IMR-90 (cell line): ENCODE results near the gene PKIG. TPM values are rescaled to one million over a fixed set of nuclear protein-coding genes. Genes with fewer than 3 reads are reported as not detected.

ENCODE experiments used
- ATAC-seq: fragments of 200-7000 bp; cut with Tn5 transposase; 2 replicates; pipeline ENCODE4 v1.9.1; 2020; ENCODE audit warnings: low read depth, mild to moderate bottlenecking, moderate library complexity
- BruUV-seq: library from RNA; stranded (reverse); fragments of 400-500 nt; replicated peaks from 2 replicates; lab custom pipeline; 2021; lab: Mats Ljungman, UMichigan
- CTCF ChIA-PET: fragments of 300-600 bp; formaldehyde crosslinking; extraction: SDS; loops from one replicate; lab custom pipeline; 2021; ENCODE audit warnings: antibody characterized with exemption; lab: Yijun Ruan, JAX
- POLR2A ChIA-PET: fragments of 300-600 bp; sonication (Branson Sonifier 250); formaldehyde crosslinking; loops from one replicate; lab custom pipeline; 2022; ENCODE audit warnings: antibody characterized with exemption; ENCODE audit not compliant: unreplicated experiment; lab: Charles Lee
- DNase-seq: peaks from one replicate; pipeline ENCODE4 v3.0.0; 2013
- H2AFZ ChIP-seq: replicated peaks from 2 replicates; pipeline ENCODE3; 2013; ENCODE audit warnings: low read length, mild to moderate bottlenecking; ENCODE audit not compliant: poor library complexity
- H2AK5ac ChIP-seq: 2 replicates; pipeline ENCODE4 v1.6.1; 2013; ENCODE audit warnings: low read depth, low read length, inconsistent platforms
- H2AK9ac ChIP-seq: replicated peaks from 2 replicates; pipeline ENCODE3; 2013; ENCODE audit warnings: mild to moderate bottlenecking, low read depth, low read length, moderate library complexity; ENCODE audit not compliant: poor library complexity
- H2BK120ac ChIP-seq: 2 replicates; pipeline ENCODE4 v1.6.1; 2013; ENCODE audit warnings: low read depth, low read length, inconsistent platforms
- H2BK15ac ChIP-seq: 3 replicates; pipeline ENCODE4 v1.6.1; 2013; ENCODE audit warnings: low read depth, low read length, inconsistent platforms
- H2BK20ac ChIP-seq: 2 replicates; pipeline ENCODE4 v1.6.1; 2013; ENCODE audit warnings: low read depth, mild to moderate bottlenecking, inconsistent platforms, low read length, moderate library complexity
- H2BK5ac ChIP-seq: 2 replicates; pipeline ENCODE4 v1.6.1; 2013; ENCODE audit warnings: mild to moderate bottlenecking, low read depth, low read length, inconsistent platforms; ENCODE audit not compliant: poor library complexity, severe bottlenecking
- H3K14ac ChIP-seq: replicated peaks from 2 replicates; pipeline ENCODE4 v1.6.1; 2013; ENCODE audit warnings: low read depth, low read length, inconsistent platforms
- H3K18ac ChIP-seq: 2 replicates; pipeline ENCODE4 v1.6.1; 2013; ENCODE audit warnings: low read depth, low read length, control low read depth
- H3K23ac ChIP-seq: 2 replicates; pipeline ENCODE4 v1.6.1; 2013; ENCODE audit warnings: low read depth, low read length, inconsistent platforms
- H3K27ac ChIP-seq: 2 replicates; pipeline ENCODE4 v1.5.1; 2013; ENCODE audit warnings: mild to moderate bottlenecking, control low read depth, low read length; ENCODE audit not compliant: insufficient read depth
- H3K27me3 ChIP-seq: 2 replicates; pipeline ENCODE4 v1.6.1; 2013; ENCODE audit warnings: low read length; ENCODE audit not compliant: control insufficient read depth, insufficient read depth
- H3K36me3 ChIP-seq: 2 replicates; pipeline ENCODE4 v1.6.1; 2013; ENCODE audit warnings: low read length, mixed read lengths; ENCODE audit not compliant: control insufficient read depth, insufficient read depth
- H3K4ac ChIP-seq: 2 replicates; pipeline ENCODE4 v1.6.1; 2013; ENCODE audit warnings: low read depth, low read length, inconsistent platforms
- H3K4me1 ChIP-seq: 2 replicates; pipeline ENCODE4 v1.6.1; 2013; ENCODE audit warnings: low read length, mixed read lengths; ENCODE audit not compliant: control insufficient read depth, insufficient read depth
- H3K4me2 ChIP-seq: 2 replicates; pipeline ENCODE4 v1.6.1; 2013; ENCODE audit warnings: low read depth, mild to moderate bottlenecking, control low read depth, low read length, moderate library complexity
- H3K4me3 ChIP-seq: 2 replicates; pipeline ENCODE4 v1.5.1; 2013; ENCODE audit warnings: low read depth, mild to moderate bottlenecking, control low read depth, low read length, moderate library complexity; ENCODE audit not compliant: insufficient read depth
- H3K56ac ChIP-seq: 2 replicates; pipeline ENCODE4 v1.6.1; 2013; ENCODE audit warnings: low read length, inconsistent platforms; ENCODE audit not compliant: insufficient read depth; ENCODE audit errors: extremely low read depth
- H3K79me1 ChIP-seq, 2 experiments: 2 replicates each; pipeline ENCODE4 v1.6.1; 2013; ENCODE audit warnings: low read length in 2 of 2, inconsistent platforms in 1 of 2, low read depth in 1 of 2
- H3K9ac ChIP-seq: 2 replicates; pipeline ENCODE4 v1.6.1; 2013; ENCODE audit warnings: low read depth, low read length, control low read depth
- H3K9me1 ChIP-seq: 2 replicates; pipeline ENCODE4 v1.6.1; 2013; ENCODE audit warnings: low read length, inconsistent platforms; ENCODE audit not compliant: insufficient read depth
- H3K9me3 ChIP-seq: 2 replicates; pipeline ENCODE4 v1.6.1; 2013; ENCODE audit warnings: low read length; ENCODE audit not compliant: control insufficient read depth, insufficient read depth
- H4K20me1 ChIP-seq: 2 replicates; pipeline ENCODE4 v1.6.1; 2013; ENCODE audit warnings: low read length, inconsistent platforms; ENCODE audit not compliant: insufficient read depth
- H4K5ac ChIP-seq: 2 replicates; pipeline ENCODE4 v1.6.1; 2013; ENCODE audit warnings: mild to moderate bottlenecking, low read depth, low read length, control low read depth
- H4K8ac ChIP-seq, 2 experiments: 2 replicates each; pipeline ENCODE4 v1.6.1; 2013; ENCODE audit warnings: low read depth in 2 of 2, low read length in 2 of 2, control low read depth in 1 of 2, inconsistent platforms in 1 of 2
- H4K91ac ChIP-seq: 2 replicates; pipeline ENCODE4 v1.6.1; 2013; ENCODE audit warnings: low read depth, low read length, inconsistent platforms; ENCODE audit not compliant: insufficient read depth
- BHLHE40 ChIP-seq: fragments of 150-350 bp; IDR thresholded peaks from 2 replicates; pipeline ENCODE4 v1.6.1; 2016; ENCODE audit warnings: mild to moderate bottlenecking, low read depth, low read length
- CEBPB ChIP-seq: IDR thresholded peaks from 2 replicates; pipeline ENCODE4 v1.6.1; 2012; ENCODE audit warnings: low read depth, low read length, improper control_type of control experiment
- CHD1 ChIP-seq: IDR thresholded peaks from 2 replicates; pipeline ENCODE4 v1.6.1; 2012; ENCODE audit warnings: low read depth, low read length, improper control_type of control experiment
- CTCF ChIP-seq: conservative IDR thresholded peaks from 2 replicates; pipeline ENCODE4 v1.5.1; 2012; ENCODE audit warnings: mild to moderate bottlenecking, low read depth, low read length, improper control_type of control experiment
- ELK1 ChIP-seq: fragments of 150-350 bp; IDR thresholded peaks from 2 replicates; pipeline ENCODE4 v1.6.1; 2016; ENCODE audit warnings: low read depth, mild to moderate bottlenecking, low read length, moderate library complexity, borderline replicate concordance
- FOS ChIP-seq: fragments of 150-350 bp; IDR thresholded peaks from 2 replicates; pipeline ENCODE4 v1.6.1; 2016; ENCODE audit warnings: low read depth, low read length
- MAFK ChIP-seq: IDR thresholded peaks from 2 replicates; pipeline ENCODE4 v1.6.1; 2012; ENCODE audit warnings: low read depth, low read length, improper control_type of control experiment
- MAZ ChIP-seq: IDR thresholded peaks from 2 replicates; pipeline ENCODE4 v1.6.1; 2012; ENCODE audit warnings: low read depth, mild to moderate bottlenecking, low read length, improper control_type of control experiment, moderate library complexity, borderline replicate concordance
- MXI1 ChIP-seq: IDR thresholded peaks from 2 replicates; pipeline ENCODE4 v1.6.1; 2012; ENCODE audit warnings: low read depth, mild to moderate bottlenecking, low read length, moderate library complexity, borderline replicate concordance
- NFE2L2 ChIP-seq: fragments of 150-350 bp; IDR thresholded peaks from 2 replicates; pipeline ENCODE4 v1.6.1; 2016; ENCODE audit warnings: low read depth, mild to moderate bottlenecking, low read length
- POLR2A ChIP-seq: IDR thresholded peaks from 2 replicates; pipeline ENCODE4 v1.6.1; 2012; ENCODE audit warnings: mild to moderate bottlenecking, low read depth, low read length
- RAD21 ChIP-seq: IDR thresholded peaks from 2 replicates; pipeline ENCODE4 v1.6.1; 2012; ENCODE audit warnings: low read length, improper control_type of control experiment
- RCOR1 ChIP-seq: IDR thresholded peaks from 2 replicates; pipeline ENCODE4 v1.6.1; 2012; ENCODE audit warnings: mild to moderate bottlenecking, low read length, improper control_type of control experiment; ENCODE audit not compliant: insufficient replicate concordance
- RFX5 ChIP-seq: IDR thresholded peaks from 2 replicates; pipeline ENCODE4 v1.8.0; 2012; ENCODE audit warnings: low read depth, mild to moderate bottlenecking, low read length, moderate library complexity
- SMC3 ChIP-seq: fragments of 150-350 bp; IDR thresholded peaks from 2 replicates; pipeline ENCODE4 v1.6.1; 2016; ENCODE audit warnings: low read depth, mild to moderate bottlenecking, antibody characterized with exemption, low read length, moderate library complexity
- USF2 ChIP-seq: fragments of 150-350 bp; IDR thresholded peaks from 2 replicates; pipeline ENCODE4 v1.6.1; 2017; ENCODE audit warnings: mild to moderate bottlenecking, antibody characterized with exemption, low read length, low read depth
- WGBS, 2 experiments: methylation state at CpG; one replicate each; pipeline versions ENCODE4 v1.1.5 to v1.1.7; 2013; ENCODE audit warnings: missing lambda C conversion rate in 2 of 2; ENCODE audit not compliant: insufficient read length in 1 of 2; ENCODE audit errors: extremely low coverage in 2 of 2; 5-methylcytosine and 5-hydroxymethylcytosine counted together
- dilution Hi-C: fragments of 300-500 bp; cut with HindIII; formaldehyde crosslinking; loops from one replicate; pipeline ENCODE4 v1.14.3; 2018; ENCODE audit warnings: low sequenced_read_pairs; ENCODE audit not compliant: unreplicated experiment
- in situ Hi-C: fragments of 300-500 bp; cut with MboI; formaldehyde crosslinking; loops from 3 replicates; pipeline ENCODE4 v1.14.3; 2019; ENCODE audit warnings: low sequenced_read_pairs, inconsistent platforms, mixed read lengths
- intact Hi-C: fragments of 100-400 bp; cut with micrococcal nuclease; formaldehyde crosslinking; loops from 2 replicates; pipeline ENCODE4 v1.10.0; 2022
- polyA plus RNA-seq, 3 experiments: library from polyadenylated mRNA; depleted of rRNA; stranded (reverse); fragments of >200 nt; gene quantifications; 2 replicates each; pipeline ENCODE4 v1.2.3, GENCODE V29; 2012; ENCODE audit warnings: low replicate concordance in 1 of 3
- total RNA-seq: library from RNA; depleted of rRNA; stranded (reverse); fragments of >200 nt; gene quantifications from 2 replicates; pipeline ENCODE4 v1.2.3, GENCODE V29; 2012

The PKIG gene
- total and polyA plus RNA-seq, 2 of the 4 experiments (the other 2 are of a cell fraction) = 78.3 to 89.6 TPM

- Histone ChIP-seq H3K56ac (no peak overlapping the region), H3K79me1 (no peaks in the 10 kb centered on the region), H3K14ac (no peak overlapping the region), H3K4me1 (no peaks in the 10 kb centered on the region), H2BK5ac (no peak overlapping the region), H4K20me1 (no peaks in the 10 kb centered on the region), H2AFZ (no peak overlapping the region), H3K9ac (no peak overlapping the region), H3K18ac (no peak overlapping the region), H3K9me1 (no peaks in the 10 kb centered on the region; the same call in 1 of the 2 replicates), H3K23ac (no peak overlapping the region), H3K4ac (no peak overlapping the region), H4K5ac (no peak overlapping the region), H3K36me3 (peaks cover 3% of the 10 kb centered on the region; the same call in 1 of the 2 replicates), H3K4me3 (no peak overlapping the region), H2BK15ac (no peak overlapping the region), H4K8ac (no peak overlapping the region), H3K4me2 (no peak overlapping the region), H3K27me3 (no peaks in the 10 kb centered on the region), H2BK20ac (no peak overlapping the region), H3K27ac (no peak overlapping the region), H2AK9ac (no peak overlapping the region), H2AK5ac (no peak overlapping the region), H2BK120ac (no peak overlapping the region), H3K9me3 (no peaks in the 10 kb centered on the region), H4K91ac (no peak overlapping the region)
- no TSS peak for BruUV-seq
- no peak for ATAC-seq
- intact Hi-C loops (no loop called here), in situ Hi-C loops (no loop called here), dilution Hi-C loops (no loop called here)
- TF ChIP-seq RAD21 (no peak), NFE2L2 (no peak), MAFK (no peak), SMC3 (no peak), USF2 (no peak), MAZ (no peak), MXI1 (no peak), POLR2A (no peak), FOS (no peak), CTCF (no peak), CEBPB (no peak), RFX5 (no peak), BHLHE40 (no peak), ELK1 (no peak), CHD1 (no peak), RCOR1 (no peak)
- DNase-seq = no peak
- POLR2A ChIA-PET = no interaction called here
- CTCF ChIA-PET = no interaction called here
- WGBS, 2 experiments = no CpG with 5 or more reads among the region's 5 CpGs
Measured at GRCh38 chr20:44630297-44630696, 47.9 kb downstream of the PKIG start.
